Measurements from ENCODE around the gene ZNF132. TPM values are rescaled to one million over a fixed set of nuclear protein-coding genes. Genes with fewer than 3 reads are reported as not detected.
"Not testable (repeated sequence)": the region's sequence is repeated elsewhere in the genome, so short reads cannot be mapped to it uniquely, and the experiment has no call there.

The ZNF132 gene
- total RNA-seq, 8 experiments from 2014 or later: 5.2 to 13.2 (median 7.4) TPM

DNA sequence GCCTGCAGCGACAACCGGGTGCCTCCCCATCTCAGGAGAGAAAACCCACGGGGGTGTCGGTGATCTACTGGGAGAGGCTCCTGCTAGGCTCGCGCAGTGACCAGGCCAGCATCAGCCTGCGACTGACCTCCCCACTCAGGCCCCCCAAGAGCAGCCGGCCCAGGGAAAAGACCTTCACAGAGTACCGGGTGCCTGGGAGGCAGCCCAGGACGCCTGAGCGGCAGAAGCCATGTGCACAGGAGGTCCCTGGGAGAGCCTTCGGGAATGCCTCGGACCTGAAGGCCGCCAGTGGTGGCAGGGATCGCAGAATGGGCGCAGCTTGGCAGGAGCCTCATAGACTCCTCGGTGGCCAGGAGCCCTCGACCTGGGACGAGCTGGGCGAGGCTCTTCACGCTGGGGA is 15.4 kb upstream of the ZNF132 start:
- no peak overlapping the region for H3K27ac ChIP-seq
- H3K4me1 ChIP-seq (replicated peaks in 1 of 2): peaks cover 5 to 6% of the 10 kb centered on the region in 2 donors
- ATAC-seq (replicated peaks in 6 of 8): no peak
- in situ Hi-C loops (cut with MboI; ENCODE audit: low pct_unique_long_range_greater_than_20kb in 2 of 9, low sequenced_read_pairs in 9 of 9, unreplicated experiment in 9 of 9): no loop called here
- WGBS, 10 experiments: 84 to 100% (median 100%) methylated on average over 2 to 5 of the region's 21 CpGs; no CpG with 5 or more reads in 6 of the 10 experiments
- H3K4me3 ChIP-seq: no peak overlapping the region

GRCh38 chr19:58453743-58454142 is 13.8 kb upstream of the ZNF132 start:
- peaks cover 5 to 6% of the 10 kb centered on the region in 2 donors for H3K4me1 ChIP-seq (replicated peaks in 1 of 2)
- WGBS, 10 experiments: 75 to 94% methylated on average over 2 to 3 of the region's 6 CpGs; no CpG with 5 or more reads in 8 of the 10 experiments
- in situ Hi-C loops (cut with MboI; ENCODE audit: low pct_unique_long_range_greater_than_20kb in 2 of 9, low sequenced_read_pairs in 9 of 9, unreplicated experiment in 9 of 9): no loop called here

DNA sequence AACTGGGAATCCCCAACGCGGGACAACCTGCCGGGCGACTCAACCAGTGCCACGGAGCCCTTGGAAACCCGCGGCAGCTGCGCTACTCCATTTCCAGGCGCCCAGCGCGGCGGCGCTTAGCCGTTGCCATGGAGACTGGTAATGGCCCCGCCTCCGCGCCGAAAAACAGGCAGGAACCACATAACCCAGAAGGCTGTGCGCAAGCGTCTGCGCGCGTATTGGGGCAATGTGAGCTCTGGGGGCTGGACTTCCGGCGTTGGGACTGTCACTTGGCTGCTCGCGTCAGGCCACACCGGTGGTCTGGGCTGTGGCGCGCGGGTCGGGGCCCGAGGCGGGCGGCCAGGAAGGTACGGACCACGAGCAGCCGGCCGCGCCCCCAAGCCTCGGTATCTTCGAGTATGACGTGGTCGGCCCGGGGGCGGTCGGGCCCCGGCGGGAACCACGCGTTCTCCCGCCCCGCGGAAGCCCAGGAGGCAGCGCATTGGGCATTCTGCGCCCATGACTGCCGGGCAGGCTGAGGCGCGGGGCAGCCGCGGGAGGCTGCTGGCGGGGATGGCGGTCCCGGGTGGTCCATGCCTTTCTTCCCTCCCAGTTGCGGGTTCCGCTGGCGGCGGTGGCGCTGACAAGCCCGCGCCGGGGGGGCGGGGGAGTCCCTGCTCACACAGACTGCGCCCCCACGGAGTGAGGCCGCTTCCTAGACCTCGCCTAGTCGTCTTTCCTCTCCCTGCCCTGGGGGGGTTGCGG is 11.6 kb upstream of the ZNF132 start, which contains the start of gene ZNF324B:
Gene ZNF324B, plus strand, starts transcription at position 265 of the 744 bp plus-strand sequence. CDS start 2,080 bp downstream, outside the sequence.
- ATAC-seq (replicated peaks in 6 of 8): peak; percentile 94 to 98 (median 96)
- Histone ChIP-seq H3K4me3 (peak within 1 kb of the TSS; percentile 63 to 96 (median 79)), H3K27ac (peak within 1 kb of the TSS; percentile 45 to 70), H3K4me1 (replicated peaks in 1 of 2) (peaks cover 5 to 6% of the 10 kb centered on the region in 2 donors)
- in situ Hi-C loops (cut with MboI; ENCODE audit: low pct_unique_long_range_greater_than_20kb in 2 of 9, low sequenced_read_pairs in 9 of 9, unreplicated experiment in 9 of 9): no loop called here
- 0% methylated on average over 3 to 14 of the region's 79 CpGs; no CpG with 5 or more reads in 4 of the 10 experiments for WGBS, 10 experiments

More at GRCh38 chr19:58453743-58454142, 13.8 kb upstream of the ZNF132 start:
- Histone ChIP-seq H3K27ac (no peak overlapping the region), H3K4me3 (no peak overlapping the region)
- no peak for ATAC-seq (replicated peaks in 6 of 8)

- ATAC-seq (replicated peaks in 6 of 8): peak; percentile 2 to 47 (median 32)
- WGBS, 10 experiments: 0 to 20% (median 0%) methylated on average over 1 to 6 of the region's 11 CpGs; no CpG with 5 or more reads in 2 of the 10 experiments
- Histone ChIP-seq H3K4me1 (replicated peaks in 1 of 2) (peaks cover 5 to 6% of the 10 kb centered on the region in 2 donors), H3K4me3 (peak overlapping the region; percentile 63 to 96 (median 79)), H3K27ac (peak overlapping the region; percentile 45 to 58)
- in situ Hi-C loops (cut with MboI; ENCODE audit: low pct_unique_long_range_greater_than_20kb in 2 of 9, low sequenced_read_pairs in 9 of 9, unreplicated experiment in 9 of 9): no loop called here
Observed at GRCh38 chr19:58450856-58451357, 11.0 kb upstream of the ZNF132 start.

DNA sequence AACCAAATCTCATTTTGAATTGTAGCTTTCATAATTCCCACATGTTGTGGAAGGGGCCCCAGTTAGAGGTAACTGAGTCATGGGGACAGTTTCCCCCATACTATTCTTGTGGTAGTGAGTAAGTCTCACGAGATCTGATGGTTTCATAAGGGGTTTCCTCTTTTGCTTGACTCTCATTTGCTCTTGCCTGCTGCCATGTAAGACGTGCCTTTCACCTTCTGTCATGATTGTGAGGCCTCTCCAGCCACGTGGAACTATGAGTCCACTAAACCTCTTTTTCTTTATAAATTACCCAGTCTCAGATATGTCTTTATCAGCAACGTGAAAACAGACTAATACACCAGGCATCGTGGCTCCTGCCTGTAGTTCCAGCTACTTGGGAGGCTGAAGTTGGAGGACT is 10.0 kb upstream of the ZNF132 start:
- H3K4me3 ChIP-seq; H3K27ac ChIP-seq; in situ Hi-C loops (cut with MboI; ENCODE audit: low pct_unique_long_range_greater_than_20kb in 2 of 9, low sequenced_read_pairs in 9 of 9, unreplicated experiment in 9 of 9); H3K4me1 ChIP-seq (replicated peaks in 1 of 2); ATAC-seq (replicated peaks in 6 of 8): not testable (repeated sequence)
- 0 to 100% (median 39%) methylated on average over 1 to 5 of the region's 5 CpGs; no CpG with 5 or more reads in 1 of the 10 experiments for WGBS, 10 experiments

DNA sequence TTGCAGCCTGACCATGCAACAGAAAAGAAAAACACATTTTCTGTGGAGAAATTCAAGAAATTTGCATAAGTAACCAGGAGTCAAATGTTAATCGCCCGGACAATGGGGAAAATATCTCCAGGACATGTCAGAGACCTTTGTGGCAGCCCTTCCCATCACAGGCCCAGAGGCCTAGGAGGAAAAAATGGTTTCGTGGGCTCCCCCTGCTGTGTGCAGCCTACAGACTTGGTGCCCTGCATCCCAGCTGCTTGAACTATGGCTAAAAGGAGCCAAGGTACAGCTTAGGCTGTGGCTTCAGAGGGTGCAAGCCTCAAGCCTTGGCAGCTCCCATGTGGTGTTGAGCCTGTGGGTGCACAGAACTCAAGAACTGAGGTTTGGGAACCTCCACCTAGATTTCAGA is 8.9 kb upstream of the ZNF132 start:
- H3K4me3 ChIP-seq; H3K4me1 ChIP-seq (replicated peaks in 1 of 2); H3K27ac ChIP-seq; ATAC-seq (replicated peaks in 6 of 8); in situ Hi-C loops (cut with MboI; ENCODE audit: low pct_unique_long_range_greater_than_20kb in 2 of 9, low sequenced_read_pairs in 9 of 9, unreplicated experiment in 9 of 9): not testable (repeated sequence)
- WGBS, 10 experiments: 0 to 71% (median 47%) methylated on average over 2 to 3 of the region's 3 CpGs; no CpG with 5 or more reads in 2 of the 10 experiments

- H3K27ac ChIP-seq; H3K4me3 ChIP-seq; ATAC-seq (replicated peaks in 6 of 8); in situ Hi-C loops (cut with MboI; ENCODE audit: low pct_unique_long_range_greater_than_20kb in 2 of 9, low sequenced_read_pairs in 9 of 9, unreplicated experiment in 9 of 9): not testable (repeated sequence)
- H3K4me1 ChIP-seq (replicated peaks in 1 of 2): peaks cover 9 to 10% of the 10 kb centered on the region in 2 donors
- 33 to 81% (median 62%) methylated on average over 1 to 7 of the region's 7 CpGs; no CpG with 5 or more reads in 2 of the 10 experiments for WGBS, 10 experiments
Observed at GRCh38 chr19:58442986-58443385, 3.0 kb upstream of the ZNF132 start.

DNA sequence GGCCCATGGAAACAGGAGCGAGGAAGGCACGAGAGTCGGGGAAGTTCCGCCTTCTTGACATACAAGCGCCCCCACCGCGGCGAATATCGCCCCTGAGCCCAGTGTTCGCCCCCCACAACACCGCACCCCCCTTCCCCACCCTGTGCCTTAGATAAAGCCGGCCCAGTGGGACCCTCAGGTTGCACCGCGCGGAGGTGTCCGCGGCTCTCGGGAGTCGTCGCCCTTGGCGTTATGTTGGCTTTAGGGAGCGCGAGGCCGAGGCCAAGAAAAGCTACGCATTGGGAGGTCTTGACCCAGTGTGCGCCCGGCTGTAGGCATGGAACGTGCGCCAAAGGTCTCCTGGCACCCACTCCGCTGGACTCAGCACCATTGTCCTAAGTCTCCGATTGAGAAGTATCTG is 603 bp upstream of the ZNF132 start:
- 75 to 91% methylated on average over 4 to 5 of the region's 31 CpGs; no CpG with 5 or more reads in 8 of the 10 experiments for WGBS, 10 experiments
- in situ Hi-C loops (cut with MboI; ENCODE audit: low pct_unique_long_range_greater_than_20kb in 2 of 9, low sequenced_read_pairs in 9 of 9, unreplicated experiment in 9 of 9): no loop called here
- Histone ChIP-seq H3K4me3 (peak overlapping the region; percentile 23 to 58 (median 40)), H3K27ac (peak overlapping the region; percentile 89 to 93), H3K4me1 (replicated peaks in 1 of 2) (peaks cover 9 to 10% of the 10 kb centered on the region in 2 donors)
- peak in 1 of 8 experiments; percentile 1 for ATAC-seq (replicated peaks in 6 of 8)

GRCh38 chr19:58434217-58434616 is 5.7 kb downstream of the ZNF132 start:
- peaks cover 2 to 3% of the 10 kb centered on the region in 2 donors for H3K4me1 ChIP-seq (replicated peaks in 1 of 2)
- H3K4me3 ChIP-seq: no peak overlapping the region
- no peak for ATAC-seq (replicated peaks in 6 of 8)
- 50 to 100% (median 100%) methylated on average over 1 to 2 of the region's 2 CpGs; no CpG with 5 or more reads in 3 of the 10 experiments for WGBS, 10 experiments
- in situ Hi-C loops (cut with MboI; ENCODE audit: low pct_unique_long_range_greater_than_20kb in 2 of 9, low sequenced_read_pairs in 9 of 9, unreplicated experiment in 9 of 9): no loop called here
- H3K27ac ChIP-seq: no peak overlapping the region

DNA sequence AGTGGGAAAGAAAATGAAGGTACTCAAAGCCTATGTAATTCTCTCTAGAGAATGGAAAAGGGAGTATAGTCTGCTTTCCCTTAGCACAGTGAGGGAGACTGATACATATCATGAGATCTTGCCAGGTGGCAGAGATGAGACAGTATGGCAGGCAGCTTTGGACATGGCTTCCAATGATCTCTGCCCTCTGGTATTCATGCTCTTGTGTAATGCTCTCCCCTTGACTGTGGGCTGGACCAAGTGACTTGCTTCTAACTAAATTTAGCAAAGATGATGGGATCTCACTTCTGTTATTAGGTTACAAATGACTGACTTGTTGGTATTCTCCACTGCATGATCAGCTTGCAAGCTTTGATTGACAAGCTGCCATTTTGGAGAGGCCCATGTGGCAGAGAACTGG is 10.2 kb downstream of the ZNF132 start:
- in situ Hi-C loops (cut with MboI; ENCODE audit: low pct_unique_long_range_greater_than_20kb in 2 of 9, low sequenced_read_pairs in 9 of 9, unreplicated experiment in 9 of 9): no loop called here
- no peak for ATAC-seq (replicated peaks in 6 of 8)
- no peak overlapping the region for H3K27ac ChIP-seq

DNA sequence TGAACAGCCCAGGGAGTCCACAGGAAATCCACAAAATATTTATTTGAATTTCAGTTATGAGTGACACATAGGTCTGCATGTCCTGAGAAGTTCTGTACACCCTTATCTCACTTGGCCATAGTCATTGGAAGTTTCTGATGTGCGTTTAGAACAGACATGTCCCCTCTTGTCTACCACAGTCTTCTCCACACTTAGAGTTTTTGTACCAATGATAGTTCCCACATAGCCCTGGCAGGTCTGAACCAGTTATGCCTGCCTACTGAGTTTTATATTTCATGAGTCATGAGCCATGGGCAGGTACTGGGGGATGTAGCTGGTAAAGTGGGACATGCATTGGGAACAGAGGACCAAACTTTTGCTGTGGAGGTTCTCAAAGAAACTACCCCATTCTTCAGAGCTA is 11.3 kb downstream of the ZNF132 start:
- H3K4me3 ChIP-seq: no peak overlapping the region
- in situ Hi-C loops (cut with MboI; ENCODE audit: low pct_unique_long_range_greater_than_20kb in 2 of 9, low sequenced_read_pairs in 9 of 9, unreplicated experiment in 9 of 9): no loop called here
- no peak for ATAC-seq (replicated peaks in 6 of 8)
- no peak overlapping the region for H3K27ac ChIP-seq
- H3K4me1 ChIP-seq (replicated peaks in 1 of 2): no peaks in the 10 kb centered on the region
- WGBS, 10 experiments: 38 to 100% (median 83%) methylated on average over 1 of the region's 1 CpG; no CpG with 5 or more reads in 7 of the 10 experiments

More for the DNA sequence above, 10.2 kb downstream of the ZNF132 start:
- Histone ChIP-seq H3K4me3 (no peak overlapping the region), H3K4me1 (replicated peaks in 1 of 2) (no peaks in the 10 kb centered on the region)

GRCh38 chr19:58417071-58417470 is 22.9 kb downstream of the ZNF132 start:
- no peaks in the 10 kb centered on the region for H3K4me1 ChIP-seq (replicated peaks in 1 of 2)
- no peak overlapping the region for H3K4me3 ChIP-seq
- WGBS, 10 experiments: 80 to 100% (median 94%) methylated on average over 1 to 7 of the region's 7 CpGs; no CpG with 5 or more reads in 3 of the 10 experiments
- in situ Hi-C loops (cut with MboI; ENCODE audit: low pct_unique_long_range_greater_than_20kb in 2 of 9, low sequenced_read_pairs in 9 of 9, unreplicated experiment in 9 of 9): no loop called here
- ATAC-seq (replicated peaks in 6 of 8): no peak
- no peak overlapping the region for H3K27ac ChIP-seq

GRCh38 chr19:58416604-58417003 is 23.3 kb downstream of the ZNF132 start:
- no peaks in the 10 kb centered on the region for H3K4me1 ChIP-seq (replicated peaks in 1 of 2)
- H3K4me3 ChIP-seq: no peak overlapping the region
- ATAC-seq (replicated peaks in 6 of 8): peak in 2 of 8 experiments; percentile 67 to 76
- in situ Hi-C loops (cut with MboI; ENCODE audit: low pct_unique_long_range_greater_than_20kb in 2 of 9, low sequenced_read_pairs in 9 of 9, unreplicated experiment in 9 of 9): no loop called here
- 100% methylated on average over 1 to 4 of the region's 5 CpGs; no CpG with 5 or more reads in 8 of the 10 experiments for WGBS, 10 experiments
- H3K27ac ChIP-seq: no peak overlapping the region

All from motor neuron (in vitro differentiated cells).